Liver (tissue), 9 donors: ENCODE measurements around the gene IL1RL1. TPM values are rescaled to one million over a fixed set of nuclear protein-coding genes. Genes with fewer than 3 reads are reported as not detected.

ENCODE experiments used
- DNase-seq: peaks from one replicate; pipeline ENCODE4 v3.0.0-alpha.2; 2017; ENCODE audit warnings: low spot score
- H3K27ac ChIP-seq, 2 donors: one replicate each; pipeline ENCODE4 v1.7.0; 2013; ENCODE audit warnings: inconsistent platforms in 2 of 2, low read length in 2 of 2, control low read depth in 1 of 2, low read depth in 1 of 2, mild to moderate bottlenecking in 1 of 2
- H3K27me3 ChIP-seq, 4 donors: one replicate each; pipeline versions ENCODE4 v1.6.1 to v1.7.0; 2013; ENCODE audit warnings: low read length in 3 of 4, inconsistent platforms in 1 of 4, mild to moderate bottlenecking in 1 of 4, moderate library complexity in 1 of 4; ENCODE audit not compliant: control insufficient read depth in 4 of 4, insufficient read depth in 4 of 4
- H3K36me3 ChIP-seq, 4 donors: one replicate each; pipeline versions ENCODE4 v1.6.1 to v1.7.0; 2013; ENCODE audit warnings: low read length in 3 of 4, mild to moderate bottlenecking in 3 of 4, low read depth in 1 of 4, moderate library complexity in 1 of 4; ENCODE audit not compliant: control insufficient read depth in 4 of 4, insufficient read depth in 3 of 4
- H3K4me1 ChIP-seq, 4 donors: one replicate each; pipeline versions ENCODE4 v1.6.1 to v1.7.0; 2013; ENCODE audit warnings: low read length in 3 of 4, mild to moderate bottlenecking in 3 of 4, moderate library complexity in 1 of 4; ENCODE audit not compliant: control insufficient read depth in 4 of 4, insufficient read depth in 4 of 4
- H3K4me3 ChIP-seq, 3 donors: one replicate each; pipeline versions ENCODE4 v1.6.1 to v1.7.0; 2013; ENCODE audit warnings: low read length in 3 of 3, control low read depth in 1 of 3, low read depth in 1 of 3, mild to moderate bottlenecking in 1 of 3
- H3K9ac ChIP-seq, 2 donors: one replicate each; pipeline ENCODE4 v1.7.0; 2013; ENCODE audit warnings: low read length in 2 of 2, mild to moderate bottlenecking in 2 of 2, moderate library complexity in 2 of 2, control low read depth in 1 of 2, low read depth in 1 of 2
- H3K9me3 ChIP-seq, 4 donors: one replicate each; pipeline versions ENCODE4 v1.6.1 to v1.7.0; 2013; ENCODE audit warnings: low read length in 3 of 4; ENCODE audit not compliant: control insufficient read depth in 4 of 4
- ATF3 ChIP-seq: IDR thresholded peaks from 2 replicates; pipeline ENCODE4 v1.6.1; 2016; ENCODE audit warnings: antibody characterized with exemption
- CTCF ChIP-seq: fragments of 150-350 bp; IDR thresholded peaks from 2 replicates; pipeline ENCODE4 v1.5.1; 2017; ENCODE audit warnings: improper control_type of control experiment, low read depth, low read length; ENCODE audit not compliant: missing input control
- EGR1 ChIP-seq, 2 donors: IDR thresholded peaks; 2 replicates each; pipeline ENCODE4 v1.6.1; 2016 to 2018; ENCODE audit warnings: antibody characterized with exemption in 2 of 2, low read depth in 2 of 2
- FOXA1 ChIP-seq: IDR thresholded peaks from 2 replicates; pipeline ENCODE4 v1.6.1; 2016; ENCODE audit warnings: antibody characterized with exemption
- FOXA2 ChIP-seq: IDR thresholded peaks from 2 replicates; pipeline ENCODE4 v1.6.1; 2016; ENCODE audit warnings: antibody characterized with exemption
- GABPA ChIP-seq, 2 donors: IDR thresholded peaks in 1 of 2; conservative IDR thresholded peaks in 1 of 2; 2 replicates each; pipeline ENCODE4 v1.6.1; 2016; ENCODE audit warnings: antibody characterized with exemption in 2 of 2, mild to moderate bottlenecking in 1 of 2, moderate library complexity in 1 of 2
- HNF4A ChIP-seq, 2 donors: conservative IDR thresholded peaks; 2 replicates each; pipeline ENCODE4 v1.6.1; 2016; ENCODE audit warnings: antibody characterized with exemption in 2 of 2, mild to moderate bottlenecking in 2 of 2
- HNF4G ChIP-seq: IDR thresholded peaks from 2 replicates; pipeline ENCODE4 v1.6.1; 2016; ENCODE audit warnings: antibody characterized with exemption
- JUND ChIP-seq, 2 donors: IDR thresholded peaks; 2 replicates each; pipeline ENCODE4 v1.6.1; 2016; ENCODE audit warnings: antibody characterized with exemption in 2 of 2
- MAX ChIP-seq: IDR thresholded peaks from 2 replicates; pipeline ENCODE4 v1.6.1; 2016; ENCODE audit warnings: antibody characterized with exemption
- NR2F2 ChIP-seq: IDR thresholded peaks from 2 replicates; pipeline ENCODE4 v1.6.1; 2016; ENCODE audit warnings: antibody characterized with exemption
- RAD21 ChIP-seq, 2 donors: IDR thresholded peaks; 2 replicates each; pipeline ENCODE4 v1.6.1; 2016; ENCODE audit warnings: antibody characterized with exemption in 2 of 2, mild to moderate bottlenecking in 2 of 2
- REST ChIP-seq: IDR thresholded peaks from 2 replicates; pipeline ENCODE4 v1.6.1; 2016; ENCODE audit warnings: antibody characterized with exemption, mild to moderate bottlenecking
- RXRA ChIP-seq, 2 donors: IDR thresholded peaks; 2 replicates each; pipeline ENCODE4 v1.6.1; 2017 to 2018; ENCODE audit warnings: antibody characterized with exemption in 2 of 2, mild to moderate bottlenecking in 1 of 2
- SP1 ChIP-seq: IDR thresholded peaks from 2 replicates; pipeline ENCODE4 v1.6.1; 2018; ENCODE audit warnings: antibody characterized with exemption, mild to moderate bottlenecking
- TAF1 ChIP-seq: conservative IDR thresholded peaks from 2 replicates; pipeline ENCODE4 v1.6.1; 2016; ENCODE audit warnings: antibody characterized with exemption, mild to moderate bottlenecking
- YY1 ChIP-seq: IDR thresholded peaks from 2 replicates; pipeline ENCODE4 v1.6.1; 2016; ENCODE audit warnings: antibody characterized with exemption, mild to moderate bottlenecking
- WGBS: extraction: QIAGEN DNeasy Blood & Tissue Kit; methylation state at CpG from one replicate; pipeline ENCODE4 v1.1.7; 2013; 5-methylcytosine and 5-hydroxymethylcytosine counted together
- polyA plus RNA-seq, 2 donors: library from polyadenylated mRNA; stranded (reverse) in 1 of 2; unstranded in 1 of 2; fragments of 200-250 nt in 1 of 2; fragments of >200 nt in 1 of 2; fragmentation: Nextera tagmentation in 1 of 2; extraction: Ambion mirVana in 1 of 2; gene quantifications; one replicate each; pipeline versions ENCODE4 v1.2.1 to v1.2.3, GENCODE V29; 2013 to 2015
- total RNA-seq, 2 donors: library from RNA; depleted of rRNA; stranded (reverse); fragments of >200 nt; gene quantifications; one replicate each; pipeline ENCODE4 v1.2.3, GENCODE V29; 2014
- donor health status: healthy.
- donor health status: healthy.
- donor health status: healthy.
- donor health status: healthy.
- donor health status: healthy.

The IL1RL1 gene
- total and polyA plus RNA-seq, 4 donors = 0.75 to 6.2 (median 3.2) TPM

GRCh38 chr2:102266204-102266603 lies 45.2 kb upstream of the IL1RL1 start:
- Histone ChIP-seq H3K9me3 (no peaks in the 10 kb centered on the region), H3K27me3 (peaks cover 0 to under 1% (median 0%) of the 10 kb centered on the region in 4 donors), H3K36me3 (no peaks in the 10 kb centered on the region), H3K4me3 (no peak overlapping the region), H3K27ac (no peak overlapping the region), H3K4me1 (no peaks in the 10 kb centered on the region), H3K9ac (no peak overlapping the region)
- no peak for DNase-seq
- 95% methylated on average over 1 of the region's 1 CpG for WGBS
- no peak for TF ChIP-seq FOXA2
- TF ChIP-seq NR2F2 = no peak
- TF ChIP-seq SP1 = no peak
- TF ChIP-seq REST = no peak
- TF ChIP-seq MAX = no peak
- no peak for TF ChIP-seq ATF3
- no peak for TF ChIP-seq CTCF
- TF ChIP-seq EGR1 (IDR thresholded peaks at IDR 0.05; ENCODE audit: low read depth in 2 of 2) = no peak
- TF ChIP-seq TAF1 = no peak
- TF ChIP-seq FOXA1 = no peak
- no peak for TF ChIP-seq RXRA (IDR thresholded peaks at IDR 0.05)

GRCh38 chr2:102267774-102268173 lies 43.6 kb upstream of the IL1RL1 start:
- no peak overlapping the region for H3K27ac ChIP-seq
- no peaks in the 10 kb centered on the region for H3K9me3 ChIP-seq
- no peaks in the 10 kb centered on the region for H3K4me1 ChIP-seq
- H3K36me3 ChIP-seq = no peaks in the 10 kb centered on the region
- no peak overlapping the region for H3K9ac ChIP-seq
- 80% methylated on average over 6 of the region's 6 CpGs for WGBS
- no peak overlapping the region for H3K4me3 ChIP-seq
- H3K27me3 ChIP-seq = no peaks in the 10 kb centered on the region
- no peak for DNase-seq
- TF ChIP-seq TAF1 = no peak
- TF ChIP-seq REST = no peak
- no peak for TF ChIP-seq SP1
- TF ChIP-seq FOXA2 = no peak
- TF ChIP-seq ATF3 = no peak
- no peak for TF ChIP-seq NR2F2
- TF ChIP-seq JUND (IDR thresholded peaks at IDR 0.05) = no peak
- no peak for TF ChIP-seq MAX
- no peak for TF ChIP-seq CTCF
- no peak for TF ChIP-seq YY1
- no peak for TF ChIP-seq HNF4G
- TF ChIP-seq RAD21 (IDR thresholded peaks at IDR 0.05) = no peak
- no peak for TF ChIP-seq FOXA1
- TF ChIP-seq RXRA (IDR thresholded peaks at IDR 0.05) = no peak
- no peak for TF ChIP-seq EGR1 (IDR thresholded peaks at IDR 0.05; ENCODE audit: low read depth in 2 of 2)
- no peak for TF ChIP-seq GABPA (IDR thresholded peaks at IDR 0.05 in 1 of 2, conservative IDR thresholded peaks at IDR 0.05 in 1 of 2)
- TF ChIP-seq HNF4A (conservative IDR thresholded peaks at IDR 0.05) = no peak
